B cell (primary cell): Measurements from ENCODE around the gene ADAMTSL1. TPM values are rescaled to one million over a fixed set of nuclear protein-coding genes. Genes with fewer than 3 reads are reported as not detected.

Source experiments
- ATAC-seq: fragments of 200-7000 bp; cut with Tn5 transposase; one replicate; pipeline ENCODE4 v1.10.0; 2021; ENCODE audit warnings: low read depth, mild to moderate bottlenecking, moderate number of reproducible peaks, moderate library complexity
- CTCF ChIA-PET: fragments of 350-600 bp; sonication (Branson Sonifier 250); formaldehyde crosslinking; loops from one replicate; lab custom pipeline; 2021; ENCODE audit warnings: antibody characterized with exemption, inconsistent platforms; lab: Charles Lee
- POLR2A ChIA-PET: fragments of 350-600 bp; sonication (Branson Sonifier 250); formaldehyde crosslinking; loops from one replicate; lab custom pipeline; 2021; ENCODE audit warnings: antibody characterized with exemption; lab: Charles Lee
- DNase-seq: peaks from one replicate; pipeline ENCODE4 v3.0.0; 2013
- H2AFZ ChIP-seq: 2 replicates; pipeline ENCODE4 v1.6.1; 2012; ENCODE audit warnings: mild to moderate bottlenecking, low read depth, low read length; ENCODE audit not compliant: insufficient read depth, poor library complexity, severe bottlenecking
- H3K27ac ChIP-seq, 2 donors: 1 replicate in 1 of 2; 2 replicates in 1 of 2; pipeline ENCODE4 v1.5.1; 2012 to 2013; ENCODE audit warnings: low read length in 2 of 2, mild to moderate bottlenecking in 2 of 2, moderate library complexity in 1 of 2
- H3K27me3 ChIP-seq, 4 experiments: fragments of 200-600 bp in 1 of 4; sonication (generic) in 1 of 4; replicated peaks in 1 of 4; 1 replicate in 2 of 4; 2 replicates in 2 of 4; pipeline versions ENCODE4 v1.6.1 to v1.7.0; 2013 to 2016; ENCODE audit warnings: low read length in 3 of 4, mild to moderate bottlenecking in 2 of 4, mixed read lengths in 1 of 4, moderate library complexity in 1 of 4; ENCODE audit not compliant: insufficient read depth in 4 of 4, control insufficient read depth in 3 of 4; ENCODE audit errors: control extremely low read depth in 1 of 4
- H3K36me3 ChIP-seq, 2 experiments: replicated peaks in 1 of 2; 1 replicate in 1 of 2; 2 replicates in 1 of 2; pipeline versions ENCODE4 v1.6.1 to v1.7.1; 2013; ENCODE audit warnings: low read length in 1 of 2; ENCODE audit not compliant: insufficient read depth in 2 of 2, control insufficient read depth in 1 of 2; ENCODE audit errors: control extremely low read depth in 1 of 2, extremely low read depth in 1 of 2
- H3K4me1 ChIP-seq, 2 donors: fragments of 200-600 bp in 1 of 2; sonication (generic) in 1 of 2; 1 replicate in 1 of 2; 2 replicates in 1 of 2; pipeline versions ENCODE4 v1.5.1 to v1.6.1; 2013 to 2017; ENCODE audit warnings: low read length in 2 of 2; ENCODE audit not compliant: control insufficient read depth in 2 of 2, insufficient read depth in 2 of 2
- H3K4me2 ChIP-seq: replicated peaks from 2 replicates; pipeline ENCODE3; 2012; ENCODE audit warnings: mild to moderate bottlenecking, low read depth, low read length; ENCODE audit not compliant: poor library complexity, severe bottlenecking
- H3K4me3 ChIP-seq, 5 experiments: fragments of 200-600 bp in 1 of 5; sonication (generic) in 1 of 5; 1 replicate in 3 of 5; 2 replicates in 2 of 5; pipeline versions ENCODE4 v1.5.1 to v1.7.0; 2011 to 2016; ENCODE audit warnings: low read length in 4 of 5, mild to moderate bottlenecking in 4 of 5, low read depth in 2 of 5, control low read depth in 1 of 5, moderate library complexity in 1 of 5; ENCODE audit not compliant: insufficient read depth in 1 of 5; ENCODE audit errors: control extremely low read depth in 1 of 5, extremely low read depth in 1 of 5
- H3K79me2 ChIP-seq: fragments of 200-600 bp; sonication (generic); one replicate; pipeline ENCODE4 v1.6.0; 2016; ENCODE audit warnings: low read length; ENCODE audit not compliant: control insufficient read depth, insufficient read depth
- H3K9ac ChIP-seq: fragments of 200-600 bp; sonication (generic); 2 replicates; pipeline ENCODE4 v1.6.1; 2017; ENCODE audit warnings: mild to moderate bottlenecking, low read length, moderate library complexity
- H3K9me3 ChIP-seq, 3 donors: one replicate each; pipeline versions ENCODE4 v1.6.1 to v1.7.1; 2013; ENCODE audit warnings: low read length in 2 of 3; ENCODE audit not compliant: control insufficient read depth in 2 of 3, insufficient read depth in 1 of 3; ENCODE audit errors: control extremely low read depth in 1 of 3
- H4K20me1 ChIP-seq: 2 replicates; pipeline ENCODE4 v1.6.0; 2012; ENCODE audit warnings: mild to moderate bottlenecking, low read length; ENCODE audit not compliant: insufficient read depth, control insufficient read depth, poor library complexity, severe bottlenecking
- H3K27ac Mint-ChIP-seq: one replicate; pipeline ENCODE4 v1.8.0; 2021; ENCODE audit warnings: mixed read lengths
- H3K27me3 Mint-ChIP-seq: one replicate; pipeline ENCODE4 v1.8.0; 2021; ENCODE audit warnings: mixed read lengths
- H3K4me1 Mint-ChIP-seq: one replicate; pipeline ENCODE4 v1.8.0; 2021; ENCODE audit warnings: mixed read lengths
- H3K4me3 Mint-ChIP-seq: one replicate; pipeline ENCODE4 v1.8.0; 2021; ENCODE audit warnings: mixed read lengths
- H3K9me3 Mint-ChIP-seq: one replicate; pipeline ENCODE4 v1.8.0; 2022; ENCODE audit warnings: mixed read lengths; ENCODE audit not compliant: insufficient read depth
- EZH2 ChIP-seq: IDR thresholded peaks from 2 replicates; pipeline ENCODE4 v1.6.1; 2012; ENCODE audit warnings: borderline replicate concordance, low read depth, mild to moderate bottlenecking, moderate library complexity, low read length; ENCODE audit not compliant: insufficient read depth, poor library complexity, severe bottlenecking
- WGBS: methylation state at CpG from one replicate; pipeline ENCODE4 v1.1.5; 2013; ENCODE audit warnings: missing lambda C conversion rate; ENCODE audit not compliant: insufficient coverage; 5-methylcytosine and 5-hydroxymethylcytosine counted together
- intact Hi-C: fragments of 100-400 bp; cut with micrococcal nuclease; formaldehyde crosslinking; loops from one replicate; pipeline ENCODE4 v1.10.0; 2022
- polyA plus RNA-seq: library from polyadenylated mRNA; depleted of rRNA; stranded (reverse); fragments of >200 nt; gene quantifications from 2 replicates; pipeline ENCODE4 v1.2.3, GENCODE V29; 2012
- total RNA-seq, 2 donors: library from RNA; stranded (reverse); fragments of 120-200 nt in 1 of 2; gene quantifications; 1 replicate in 1 of 2; 2 replicates in 1 of 2; pipeline versions ENCODE4 v1.2.3 to v1.2.4, GENCODE V29; 2013 to 2022
- TF ChIP-seq, protein P1 (sequence below): fragments of 200-600 bp; IDR thresholded peaks from one replicate; pipeline ENCODE4 v1.8.0; 2022; ENCODE audit warnings: antibody characterized with exemption, mild to moderate bottlenecking

ADAMTSL1 gene
- total and polyA plus RNA-seq, 2 donors (not counting 1 experiment from before 2014, with no cell fraction given) = not detected

DNA sequence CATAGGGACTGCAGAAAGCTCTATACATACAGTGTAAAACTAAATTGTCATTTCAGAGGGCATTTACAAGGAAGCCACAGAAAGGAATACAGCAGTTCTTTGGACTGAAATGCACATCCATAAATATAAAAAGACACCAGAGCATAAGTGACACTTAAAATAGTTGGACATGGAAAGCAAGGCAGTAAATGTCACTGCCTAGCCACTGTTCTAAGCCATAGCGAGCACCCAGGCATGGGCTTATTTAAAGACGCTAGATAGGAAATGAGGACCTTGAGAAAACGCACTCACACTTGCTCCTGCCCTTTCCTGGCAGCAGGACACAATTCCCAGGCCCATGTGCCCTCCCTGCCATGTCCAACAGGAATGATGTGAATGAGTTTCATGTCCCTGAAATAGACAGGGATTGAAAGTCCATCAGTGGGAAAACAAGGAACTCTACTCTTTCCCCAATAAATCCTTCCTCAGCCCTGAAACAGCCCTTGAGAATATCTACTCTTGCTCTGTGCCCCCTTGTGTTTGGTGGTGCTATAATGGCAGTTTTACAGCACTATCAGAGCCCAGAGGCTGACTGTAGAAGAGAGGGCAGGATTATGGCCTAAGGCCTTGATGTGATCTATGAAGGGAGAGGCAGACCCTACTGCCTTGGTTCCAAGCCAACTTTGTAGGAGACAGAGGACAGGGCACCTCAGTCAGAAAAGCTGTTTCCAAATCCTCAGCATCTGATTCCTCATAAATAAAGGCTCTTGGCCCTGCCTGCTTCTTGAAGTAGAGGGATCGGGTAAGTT is 376.1 kb downstream of the ADAMTSL1 start:
- CTCF ChIA-PET = no interaction called here
- no peak overlapping the region for H3K4me3 Mint-ChIP-seq
- no peaks in the 10 kb centered on the region for H3K36me3 ChIP-seq
- H3K9me3 Mint-ChIP-seq = no peaks in the 10 kb centered on the region
- no peak overlapping the region for H3K9ac ChIP-seq
- H3K27ac ChIP-seq = no peak overlapping the region
- no peak overlapping the region for H3K27ac Mint-ChIP-seq
- ATAC-seq (no peak), DNase-seq (no peak)
- no peaks in the 10 kb centered on the region for H4K20me1 ChIP-seq
- H3K4me2 ChIP-seq = no peak overlapping the region
- POLR2A ChIA-PET = no interaction called here
- H3K79me2 ChIP-seq = no peaks in the 10 kb centered on the region
- WGBS = 89% methylated on average over 3 of the region's 4 CpGs
- H3K4me3 ChIP-seq = no peak overlapping the region
- H2AFZ ChIP-seq = no peak overlapping the region
- TF ChIP-seq EZH2 = no peak
- no peaks in the 10 kb centered on the region for H3K4me1 Mint-ChIP-seq
- H3K4me1 ChIP-seq = no peaks in the 10 kb centered on the region
- no peaks in the 10 kb centered on the region for H3K27me3 ChIP-seq
- H3K27me3 Mint-ChIP-seq = no peaks in the 10 kb centered on the region
- intact Hi-C loops = no loop called here
- H3K9me3 ChIP-seq = peaks cover 0 to 3% (median 0%) of the 10 kb centered on the region in 3 donors

DNA sequence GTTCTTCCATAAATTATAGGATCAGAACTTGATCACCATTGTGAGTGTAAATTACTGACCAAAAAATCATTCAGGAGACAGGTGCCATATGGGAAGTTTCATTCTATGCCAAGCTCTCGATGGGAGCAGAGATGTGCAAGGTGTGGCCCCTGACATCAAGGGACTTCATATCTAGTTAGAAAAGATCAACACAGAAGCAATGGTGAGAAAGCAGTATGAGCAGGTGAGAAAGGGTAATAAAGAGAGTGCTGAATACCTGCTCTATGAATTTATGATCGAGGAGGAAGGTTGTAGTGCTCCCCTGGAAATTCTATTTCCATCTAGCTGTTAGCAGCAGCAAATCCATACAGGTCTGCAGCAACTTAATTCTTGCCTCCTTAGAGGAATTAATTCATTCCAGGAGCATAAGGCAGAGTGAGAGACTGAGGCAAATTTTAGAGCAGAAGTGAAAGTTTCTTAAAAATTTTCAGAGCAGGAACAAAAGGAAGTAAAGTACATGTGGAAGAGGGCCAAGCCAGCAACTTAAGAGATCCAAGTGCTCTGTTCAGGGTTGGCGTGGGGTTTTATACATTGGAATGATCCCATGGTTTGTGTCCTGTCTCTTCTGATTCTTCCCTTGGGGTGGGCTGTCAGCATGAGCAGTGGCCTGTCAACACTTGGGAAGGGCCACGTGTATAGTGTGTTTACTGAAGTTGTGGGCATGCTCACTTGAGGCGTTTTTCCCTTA is 377.3 kb downstream of the ADAMTSL1 start:
- POLR2A ChIA-PET = no interaction called here

More for the DNA sequence above, 377.3 kb downstream of the ADAMTSL1 start:
- H2AFZ ChIP-seq = no peak overlapping the region
- ATAC-seq (no peak), DNase-seq (no peak)
- intact Hi-C loops = no loop called here
- CTCF ChIA-PET = no interaction called here
- no peak overlapping the region for H3K4me3 Mint-ChIP-seq
- no peak for TF ChIP-seq EZH2
- TF ChIP-seq, protein P1, sequence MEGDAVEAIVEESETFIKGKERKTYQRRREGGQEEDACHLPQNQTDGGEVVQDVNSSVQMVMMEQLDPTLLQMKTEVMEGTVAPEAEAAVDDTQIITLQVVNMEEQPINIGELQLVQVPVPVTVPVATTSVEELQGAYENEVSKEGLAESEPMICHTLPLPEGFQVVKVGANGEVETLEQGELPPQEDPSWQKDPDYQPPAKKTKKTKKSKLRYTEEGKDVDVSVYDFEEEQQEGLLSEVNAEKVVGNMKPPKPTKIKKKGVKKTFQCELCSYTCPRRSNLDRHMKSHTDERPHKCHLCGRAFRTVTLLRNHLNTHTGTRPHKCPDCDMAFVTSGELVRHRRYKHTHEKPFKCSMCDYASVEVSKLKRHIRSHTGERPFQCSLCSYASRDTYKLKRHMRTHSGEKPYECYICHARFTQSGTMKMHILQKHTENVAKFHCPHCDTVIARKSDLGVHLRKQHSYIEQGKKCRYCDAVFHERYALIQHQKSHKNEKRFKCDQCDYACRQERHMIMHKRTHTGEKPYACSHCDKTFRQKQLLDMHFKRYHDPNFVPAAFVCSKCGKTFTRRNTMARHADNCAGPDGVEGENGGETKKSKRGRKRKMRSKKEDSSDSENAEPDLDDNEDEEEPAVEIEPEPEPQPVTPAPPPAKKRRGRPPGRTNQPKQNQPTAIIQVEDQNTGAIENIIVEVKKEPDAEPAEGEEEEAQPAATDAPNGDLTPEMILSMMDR = no peak
- no peaks in the 10 kb centered on the region for H3K9me3 Mint-ChIP-seq
- H3K27me3 Mint-ChIP-seq = no peaks in the 10 kb centered on the region
- no peaks in the 10 kb centered on the region for H3K4me1 ChIP-seq
- H3K79me2 ChIP-seq = no peaks in the 10 kb centered on the region
- no peak overlapping the region for H3K4me3 ChIP-seq
- H3K4me1 Mint-ChIP-seq = no peaks in the 10 kb centered on the region
- H3K27me3 ChIP-seq = no peaks in the 10 kb centered on the region
- H4K20me1 ChIP-seq = no peaks in the 10 kb centered on the region
- 83% methylated on average over 3 of the region's 5 CpGs for WGBS
- H3K4me2 ChIP-seq = no peak overlapping the region
- no peak overlapping the region for H3K27ac ChIP-seq
- H3K27ac Mint-ChIP-seq = no peak overlapping the region
- no peak overlapping the region for H3K9ac ChIP-seq
- H3K36me3 ChIP-seq = no peaks in the 10 kb centered on the region
- no peaks in the 10 kb centered on the region for H3K9me3 ChIP-seq
